Endothelial cell of umbilical vein (primary cell): Measurements from ENCODE around the gene CCDC150. TPM values are rescaled to one million over a fixed set of nuclear protein-coding genes. Genes with fewer than 3 reads are reported as not detected.

Source experiments
- BruUV-seq: library from RNA; stranded (reverse); fragments of 400-500 nt; replicated peaks from 2 replicates; lab custom pipeline; 2021; lab: Mats Ljungman, UMichigan
- CTCF ChIA-PET: fragments of 300-600, 350-600 bp; sonication (Branson Sonifier 250); formaldehyde crosslinking; loops from one replicate; lab custom pipeline; 2021; ENCODE audit warnings: antibody characterized with exemption, inconsistent platforms; lab: Charles Lee
- POLR2A ChIA-PET: fragments of 300-600, 350-600 bp; sonication (Branson Sonifier 250); formaldehyde crosslinking; loops from one replicate; lab custom pipeline; 2021; ENCODE audit warnings: antibody characterized with exemption, inconsistent platforms; lab: Charles Lee
- DNase-seq: peaks from one replicate; pipeline ENCODE4 v3.0.0-alpha.2; 2011; ENCODE audit warnings: low read depth, low spot score
- FAIRE-seq: peaks from 2 replicates; lab custom pipeline; 2011; peaks lifted over from hg19 to GRCh38; lab: Jason Lieb, UNC
- H2AFZ ChIP-seq: 2 replicates; pipeline ENCODE4 v1.6.0; 2012; ENCODE audit warnings: low read depth, low read length, control low read depth, inconsistent platforms
- H3K27ac ChIP-seq: 2 replicates; pipeline ENCODE4 v1.5.1; 2011; ENCODE audit warnings: low read depth, mild to moderate bottlenecking, control low read depth, low read length, moderate library complexity; ENCODE audit not compliant: insufficient read depth
- H3K27me3 ChIP-seq, 2 experiments: 2 replicates each; pipeline versions ENCODE4 v1.6.0 to v1.6.1; 2011; ENCODE audit warnings: low read length in 2 of 2, mixed read lengths in 1 of 2; ENCODE audit not compliant: control insufficient read depth in 2 of 2, insufficient read depth in 2 of 2
- H3K36me3 ChIP-seq, 2 experiments: 2 replicates in 1 of 2; 3 replicates in 1 of 2; pipeline ENCODE4 v1.5.1; 2011; ENCODE audit warnings: low read length in 2 of 2, mild to moderate bottlenecking in 1 of 2, moderate library complexity in 1 of 2; ENCODE audit not compliant: control insufficient read depth in 2 of 2, insufficient read depth in 2 of 2; ENCODE audit errors: extremely low read depth in 1 of 2
- H3K4me1 ChIP-seq: 3 replicates; pipeline ENCODE4 v1.5.1; 2011; ENCODE audit warnings: mild to moderate bottlenecking, low read length; ENCODE audit not compliant: control insufficient read depth, insufficient read depth; ENCODE audit errors: extremely low read depth
- H3K4me2 ChIP-seq: 2 replicates; pipeline ENCODE4 v1.6.1; 2011; ENCODE audit warnings: low read length, control low read depth, mixed read lengths; ENCODE audit not compliant: insufficient read depth
- H3K4me3 ChIP-seq, 3 experiments: fragments of 200-600 bp in 1 of 3; sonication (generic), shearing (Covaris generic) in 1 of 3; replicated peaks in 1 of 3; 2 replicates each; pipeline ENCODE4 v1.5.1; 2011 to 2016; ENCODE audit warnings: control low read depth in 3 of 3, low read length in 3 of 3, mild to moderate bottlenecking in 2 of 3, inconsistent platforms in 1 of 3, low read depth in 1 of 3, moderate library complexity in 1 of 3; ENCODE audit not compliant: insufficient read depth in 1 of 3
- H3K79me2 ChIP-seq: 2 replicates; pipeline ENCODE4 v1.6.0; 2012; ENCODE audit warnings: low read length, inconsistent platforms; ENCODE audit not compliant: control insufficient read depth, insufficient read depth
- H3K9ac ChIP-seq: replicated peaks from 2 replicates; pipeline ENCODE3; 2011; ENCODE audit warnings: low read length, control low read depth; ENCODE audit not compliant: insufficient read depth; ENCODE audit errors: extremely low read depth
- H3K9me1 ChIP-seq: replicated peaks from 3 replicates; pipeline ENCODE4 v1.6.0; 2011; ENCODE audit warnings: mild to moderate bottlenecking, low read length; ENCODE audit not compliant: control insufficient read depth, insufficient read depth; ENCODE audit errors: extremely low read depth
- H3K9me3 ChIP-seq: replicated peaks from 2 replicates; pipeline ENCODE4 v1.5.1; 2012; ENCODE audit warnings: low read length, inconsistent platforms; ENCODE audit not compliant: control insufficient read depth, insufficient read depth
- H4K20me1 ChIP-seq: replicated peaks from 2 replicates; pipeline ENCODE3; 2011; ENCODE audit warnings: mild to moderate bottlenecking, low read length; ENCODE audit not compliant: control insufficient read depth, insufficient read depth; ENCODE audit errors: extremely low read depth
- EZH2 ChIP-seq: IDR thresholded peaks from 2 replicates; pipeline ENCODE4 v1.6.1; 2012; ENCODE audit warnings: borderline replicate concordance, low read depth, mild to moderate bottlenecking, moderate library complexity, low read length, inconsistent platforms; ENCODE audit not compliant: severe bottlenecking
- FOS ChIP-seq: IDR thresholded peaks from 2 replicates; pipeline ENCODE4 v1.6.1; 2011; ENCODE audit warnings: mild to moderate bottlenecking, low read length, moderate library complexity, borderline replicate concordance; ENCODE audit not compliant: insufficient read depth
- GATA2 ChIP-seq: IDR thresholded peaks from 2 replicates; pipeline ENCODE4 v1.7.0; 2011; ENCODE audit warnings: low read depth, mild to moderate bottlenecking, moderate library complexity, mixed read lengths, low read length; ENCODE audit not compliant: insufficient read length, insufficient read depth
- JUN ChIP-seq: IDR thresholded peaks from 2 replicates; pipeline ENCODE4 v1.6.1; 2011; ENCODE audit warnings: borderline replicate concordance, low read depth; ENCODE audit not compliant: insufficient read length, insufficient read depth
- MAX ChIP-seq: IDR thresholded peaks from 2 replicates; pipeline ENCODE4 v1.6.1; 2011; ENCODE audit not compliant: insufficient read depth, insufficient read length
- MYC ChIP-seq: IDR thresholded peaks from one replicate; pipeline ENCODE4 v1.6.1; 2011; ENCODE audit warnings: mild to moderate bottlenecking, low read depth, low read length
- POLR2A ChIP-seq: IDR thresholded peaks from 2 replicates; pipeline ENCODE4 v1.6.1; 2012; ENCODE audit warnings: low read depth, mild to moderate bottlenecking, control low read depth, low read length
- POLR2AphosphoS5 ChIP-seq: IDR thresholded peaks from 2 replicates; pipeline ENCODE4 v1.6.1; 2012; ENCODE audit warnings: low read depth, mild to moderate bottlenecking, control low read depth, low read length, moderate library complexity; ENCODE audit not compliant: insufficient read depth
- dilution Hi-C: fragments of 300-500 bp; cut with MboI; formaldehyde crosslinking; loops from one replicate; pipeline ENCODE4 v1.15.0; 2019; ENCODE audit warnings: low sequenced_read_pairs; ENCODE audit not compliant: extremely low pct_ligation_motif_present
- intact Hi-C: fragments of 100-400 bp; cut with micrococcal nuclease; formaldehyde crosslinking; loops from one replicate; pipeline ENCODE4 v1.10.0; 2022
- polyA plus RNA-seq, 4 experiments: library from polyadenylated mRNA; depleted of rRNA in 3 of 4; stranded (reverse) in 3 of 4; unstranded in 1 of 4; fragments of >200 nt; gene quantifications; 2 replicates each; pipeline versions ENCODE4 v1.2.1 to v1.2.3, GENCODE V29; 2011 to 2012; ENCODE audit warnings: missing spikeins in 1 of 4
- total RNA-seq: library from RNA; stranded (reverse); gene quantifications from 2 replicates; pipeline ENCODE4 v1.2.3, GENCODE V29; 2021
- TF ChIP-seq, protein P1 (sequence below), 2 donors: IDR thresholded peaks; 1 replicate in 1 of 2; 2 replicates in 1 of 2; pipeline ENCODE4 v1.5.1; 2011; ENCODE audit warnings: low read length in 2 of 2, mild to moderate bottlenecking in 2 of 2, moderate library complexity in 2 of 2, control low read depth in 1 of 2, inconsistent platforms in 1 of 2, low read depth in 1 of 2; ENCODE audit not compliant: insufficient read depth in 1 of 2; ENCODE audit errors: extremely low read depth in 1 of 2

Gene CCDC150
- total and polyA plus RNA-seq, 2 donors (not counting 3 experiments of a cell fraction or from before 2014, with no cell fraction given): 1.7 to 19.9 TPM

DNA sequence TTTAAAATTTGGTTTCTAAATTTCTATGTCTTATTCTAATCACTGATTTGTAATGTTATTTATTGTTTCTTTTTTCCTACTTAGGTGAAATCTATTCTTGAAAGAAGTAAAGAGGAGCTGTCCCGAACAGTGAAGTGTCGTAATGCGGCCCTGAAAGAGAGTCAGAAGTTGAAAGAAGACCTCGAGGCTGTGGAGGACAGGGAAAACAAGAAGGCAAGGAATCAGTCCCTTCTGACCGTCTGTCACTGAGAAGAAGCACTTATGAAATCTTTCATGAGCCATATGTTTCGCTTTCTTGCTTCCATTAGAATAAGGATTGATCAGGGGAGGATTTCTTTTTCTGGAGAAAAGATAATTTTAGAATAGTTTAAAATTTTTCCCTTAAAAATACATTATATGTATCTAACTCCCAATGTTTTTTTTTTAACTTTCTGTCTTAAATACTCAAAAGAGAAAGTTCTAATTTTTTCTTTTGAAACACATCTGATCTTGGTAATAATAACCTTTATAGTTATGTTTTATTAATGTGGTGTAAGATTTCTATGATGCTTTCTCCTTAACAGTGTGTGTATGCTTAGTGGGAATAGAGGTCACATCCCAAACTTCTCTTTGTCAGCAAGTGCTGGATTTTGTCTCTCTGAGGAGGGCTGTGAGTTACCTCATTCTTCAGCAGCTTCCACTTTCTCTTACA is 79.0 kb downstream of the CCDC150 start:
- Histone ChIP-seq H3K4me2 (no peak overlapping the region), H4K20me1 (no peaks in the 10 kb centered on the region), H3K27ac (no peak overlapping the region), H3K27me3 (no peaks in the 10 kb centered on the region), H3K9me1 (no peaks in the 10 kb centered on the region), H3K9me3 (no peaks in the 10 kb centered on the region), H3K36me3 (peaks cover 0 to 2% of the 10 kb centered on the region in 2 experiments), H3K4me1 (no peaks in the 10 kb centered on the region), H3K79me2 (no peaks in the 10 kb centered on the region), H3K4me3 (no peak overlapping the region), H3K9ac (no peak overlapping the region), H2AFZ (no peak overlapping the region)
- intact Hi-C loops (no loop called here), dilution Hi-C loops (no loop called here)
- FAIRE-seq (no peak), DNase-seq (no peak)
- TF ChIP-seq MAX (no peak), POLR2A (no peak), JUN (no peak), EZH2 (no peak), POLR2AphosphoS5 (no peak), FOS (no peak), MYC (no peak), GATA2 (no peak)
- TF ChIP-seq, protein P1, sequence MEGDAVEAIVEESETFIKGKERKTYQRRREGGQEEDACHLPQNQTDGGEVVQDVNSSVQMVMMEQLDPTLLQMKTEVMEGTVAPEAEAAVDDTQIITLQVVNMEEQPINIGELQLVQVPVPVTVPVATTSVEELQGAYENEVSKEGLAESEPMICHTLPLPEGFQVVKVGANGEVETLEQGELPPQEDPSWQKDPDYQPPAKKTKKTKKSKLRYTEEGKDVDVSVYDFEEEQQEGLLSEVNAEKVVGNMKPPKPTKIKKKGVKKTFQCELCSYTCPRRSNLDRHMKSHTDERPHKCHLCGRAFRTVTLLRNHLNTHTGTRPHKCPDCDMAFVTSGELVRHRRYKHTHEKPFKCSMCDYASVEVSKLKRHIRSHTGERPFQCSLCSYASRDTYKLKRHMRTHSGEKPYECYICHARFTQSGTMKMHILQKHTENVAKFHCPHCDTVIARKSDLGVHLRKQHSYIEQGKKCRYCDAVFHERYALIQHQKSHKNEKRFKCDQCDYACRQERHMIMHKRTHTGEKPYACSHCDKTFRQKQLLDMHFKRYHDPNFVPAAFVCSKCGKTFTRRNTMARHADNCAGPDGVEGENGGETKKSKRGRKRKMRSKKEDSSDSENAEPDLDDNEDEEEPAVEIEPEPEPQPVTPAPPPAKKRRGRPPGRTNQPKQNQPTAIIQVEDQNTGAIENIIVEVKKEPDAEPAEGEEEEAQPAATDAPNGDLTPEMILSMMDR (IDR thresholded peaks at IDR 0.05; ENCODE audit: extremely low read depth in 1 of 2, insufficient read depth in 1 of 2, low read depth in 1 of 2, low read length in 2 of 2): no peak
- ChIA-PET POLR2A (no interaction called here), CTCF (interaction anchor here (0.7 to 1.3 kb wide), 3 partner anchors 10 to 103 kb away, joined by 3 read pairs; no protein-coding TSS in a partner anchor)
- no TSS peak for BruUV-seq
